HepG2 (cell line): ENCODE data around the gene NR1H2. TPM values are rescaled to one million over a fixed set of nuclear protein-coding genes. Genes with fewer than 3 reads are reported as not detected.
A peak's percentile ranks its signal among the peaks of the same experiment; 100 is the strongest.

Experiments used
- BCLAF1 ChIP-seq: fragments of 450-650 bp; IDR thresholded peaks from 2 replicates; pipeline ENCODE4 v1.6.1; 2017; ENCODE audit warnings: mild to moderate bottlenecking
- CREB1 ChIP-seq, 2 experiments: fragments of 450-650 bp in 1 of 2; IDR thresholded peaks; 2 replicates each; pipeline ENCODE4 v1.6.1; 2016 to 2017; ENCODE audit warnings: control low read depth in 1 of 2, mild to moderate bottlenecking in 1 of 2, missing compliant biosample characterization in 1 of 2, missing genetic modification characterization in 1 of 2
- FLYWCH1 ChIP-seq: sonication (generic); formaldehyde crosslinking; IDR thresholded peaks from 2 replicates; pipeline ENCODE4 v1.8.1; 2023; ENCODE audit warnings: mild to moderate bottlenecking, missing genetic modification reagents
- HDAC1 ChIP-seq: sonication (generic); formaldehyde crosslinking; IDR thresholded peaks from 2 replicates; pipeline ENCODE4 v1.5.1; 2020; ENCODE audit warnings: mild to moderate bottlenecking, missing genetic modification reagents
- IKZF4 ChIP-seq: sonication (generic); formaldehyde crosslinking; IDR thresholded peaks from 2 replicates; pipeline ENCODE4 v1.5.1; 2020; ENCODE audit warnings: borderline replicate concordance, mild to moderate bottlenecking, low read depth, missing genetic modification reagents; ENCODE audit errors: not compliant biosample characterization
- KDM5A ChIP-seq: fragments of 200-600 bp; sonication (generic); IDR thresholded peaks from 2 replicates; pipeline ENCODE4 v1.7.0; 2018; ENCODE audit warnings: antibody characterized with exemption, mild to moderate bottlenecking, low read length, borderline replicate concordance
- MED8 ChIP-seq: sonication (generic); formaldehyde crosslinking; IDR thresholded peaks from 2 replicates; pipeline ENCODE4 v1.8.1; 2023; ENCODE audit warnings: mild to moderate bottlenecking, missing genetic modification reagents; ENCODE audit not compliant: insufficient replicate concordance
- MYNN ChIP-seq: sonication (generic); formaldehyde crosslinking; IDR thresholded peaks from 2 replicates; pipeline ENCODE4 v1.4.0; 2020; ENCODE audit warnings: mild to moderate bottlenecking, low read depth, missing genetic modification reagents
- POLR2AphosphoS5 ChIP-seq: IDR thresholded peaks from 2 replicates; pipeline ENCODE4 v1.6.1; 2012; ENCODE audit warnings: low read depth, low read length
- SOX6 ChIP-seq, 2 experiments: fragments of 450-650 bp in 1 of 2; sonication (generic) in 1 of 2; formaldehyde crosslinking in 1 of 2; IDR thresholded peaks; 2 replicates each; pipeline versions ENCODE4 v1.4.0 to v1.6.1; 2017 to 2020; ENCODE audit warnings: antibody characterized with exemption in 1 of 2, mild to moderate bottlenecking in 1 of 2, missing genetic modification reagents in 1 of 2
- ZMYM4 ChIP-seq: sonication (generic); formaldehyde crosslinking; IDR thresholded peaks from 2 replicates; pipeline ENCODE4 v1.8.1; 2023; ENCODE audit warnings: mild to moderate bottlenecking, missing genetic modification reagents
- ZNF207 ChIP-seq: fragments of 450-650 bp; IDR thresholded peaks from 2 replicates; pipeline ENCODE4 v1.6.1; 2016; ENCODE audit warnings: antibody characterized with exemption, borderline replicate concordance
- ZNF234 ChIP-seq: sonication (generic); formaldehyde crosslinking; conservative IDR thresholded peaks from 2 replicates; pipeline ENCODE4 v1.5.1; 2020; ENCODE audit warnings: mild to moderate bottlenecking, missing genetic modification reagents
- ZNF816 ChIP-seq: sonication (generic); formaldehyde crosslinking; IDR thresholded peaks from 2 replicates; pipeline ENCODE4 v1.8.0; 2022; ENCODE audit warnings: missing genetic modification reagents, mild to moderate bottlenecking, borderline replicate concordance
- ZSCAN31 ChIP-seq: sonication (generic); formaldehyde crosslinking; IDR thresholded peaks from 2 replicates; pipeline ENCODE4 v1.5.0; 2020; ENCODE audit warnings: low read depth, mild to moderate bottlenecking, missing genetic modification reagents
- polyA plus RNA-seq, 8 experiments: library from polyadenylated mRNA; depleted of rRNA in 3 of 8; stranded (reverse) in 7 of 8; unstranded in 1 of 8; fragments of >200 nt; fragmentation: Illumina TruSeq in 4 of 8; extraction: Trizol in 4 of 8; gene quantifications; 2 replicates each; pipeline versions ENCODE4 v1.2.1 to v1.2.3, GENCODE V29; 2011 to 2016; ENCODE audit warnings: low read depth in 4 of 8, missing spikeins in 1 of 8, mixed read lengths in 1 of 8; ENCODE audit not compliant: insufficient read depth in 1 of 8
- total RNA-seq, 5 experiments: library from RNA; depleted of rRNA; stranded (reverse); fragments of >200 nt; fragmentation: Illumina TruSeq; extraction: Trizol; gene quantifications; 2 replicates each; pipeline ENCODE4 v1.2.3, GENCODE V29; 2016; ENCODE audit warnings: low read depth in 1 of 5
- TF ChIP-seq, protein P1 (sequence below): sonication (generic); formaldehyde crosslinking; IDR thresholded peaks from 2 replicates; pipeline ENCODE4 v1.5.0; 2020; ENCODE audit warnings: mild to moderate bottlenecking, missing genetic modification reagents
- TF ChIP-seq, protein P2 (sequence below): IDR thresholded peaks from 2 replicates; pipeline ENCODE4 v1.4.0; 2020; ENCODE audit warnings: mild to moderate bottlenecking, missing genetic modification reagents

The NR1H2 gene
- total and polyA plus RNA-seq, 2 of the 13 experiments (the other 11 are each of a cell fraction or from before 2014, with no cell fraction given), result 10.3 to 13.5 TPM

DNA sequence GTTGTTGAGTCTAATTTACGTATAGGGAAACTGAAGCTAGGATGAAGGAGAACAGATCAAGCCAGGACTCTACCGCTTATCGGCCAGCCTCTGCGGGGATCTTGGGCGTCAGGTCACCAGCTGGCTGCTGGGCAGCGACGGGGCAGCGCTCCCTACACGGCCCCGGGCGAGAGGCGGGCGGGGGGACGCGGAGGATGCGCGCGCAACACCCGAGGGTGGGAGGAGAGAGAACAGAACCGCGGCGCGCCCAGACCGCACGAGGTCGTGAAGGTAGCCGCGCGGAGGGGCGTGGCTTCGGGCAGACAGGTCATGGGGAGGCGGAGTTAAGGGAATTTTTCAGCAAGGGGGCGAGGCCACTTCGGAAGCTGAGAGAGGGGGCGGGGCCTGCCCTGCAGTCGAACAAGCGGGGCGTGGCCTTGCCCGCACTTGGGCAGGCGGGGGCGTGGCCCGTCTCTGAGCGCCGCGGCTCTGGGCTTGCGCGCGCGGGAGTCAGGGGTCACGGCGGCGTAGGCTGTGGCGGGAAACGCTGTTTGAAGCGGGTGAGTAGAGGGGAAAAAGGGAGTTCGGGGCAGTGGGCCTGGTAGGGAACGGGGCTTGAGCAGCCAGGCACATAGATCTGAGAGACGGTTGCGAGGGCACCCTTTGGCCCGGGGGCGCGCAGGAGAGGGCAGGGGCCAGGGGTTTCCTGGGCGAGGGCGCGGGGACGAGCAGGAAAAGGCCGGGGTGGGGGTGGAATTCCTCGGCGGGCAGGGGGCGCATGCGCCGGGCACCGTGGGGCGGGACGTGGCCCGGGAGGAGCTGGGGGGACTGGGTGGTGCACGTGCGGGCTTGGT, 7.8 kb downstream of the NR1H2 start, which contains the start of gene POLD1 (continued):
- no peak for TF ChIP-seq BCLAF1
- TF ChIP-seq, protein P1, sequence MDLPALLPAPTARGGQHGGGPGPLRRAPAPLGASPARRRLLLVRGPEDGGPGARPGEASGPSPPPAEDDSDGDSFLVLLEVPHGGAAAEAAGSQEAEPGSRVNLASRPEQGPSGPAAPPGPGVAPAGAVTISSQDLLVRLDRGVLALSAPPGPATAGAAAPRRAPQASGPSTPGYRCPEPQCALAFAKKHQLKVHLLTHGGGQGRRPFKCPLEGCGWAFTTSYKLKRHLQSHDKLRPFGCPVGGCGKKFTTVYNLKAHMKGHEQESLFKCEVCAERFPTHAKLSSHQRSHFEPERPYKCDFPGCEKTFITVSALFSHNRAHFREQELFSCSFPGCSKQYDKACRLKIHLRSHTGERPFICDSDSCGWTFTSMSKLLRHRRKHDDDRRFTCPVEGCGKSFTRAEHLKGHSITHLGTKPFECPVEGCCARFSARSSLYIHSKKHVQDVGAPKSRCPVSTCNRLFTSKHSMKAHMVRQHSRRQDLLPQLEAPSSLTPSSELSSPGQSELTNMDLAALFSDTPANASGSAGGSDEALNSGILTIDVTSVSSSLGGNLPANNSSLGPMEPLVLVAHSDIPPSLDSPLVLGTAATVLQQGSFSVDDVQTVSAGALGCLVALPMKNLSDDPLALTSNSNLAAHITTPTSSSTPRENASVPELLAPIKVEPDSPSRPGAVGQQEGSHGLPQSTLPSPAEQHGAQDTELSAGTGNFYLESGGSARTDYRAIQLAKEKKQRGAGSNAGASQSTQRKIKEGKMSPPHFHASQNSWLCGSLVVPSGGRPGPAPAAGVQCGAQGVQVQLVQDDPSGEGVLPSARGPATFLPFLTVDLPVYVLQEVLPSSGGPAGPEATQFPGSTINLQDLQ (CRISPR knock-in tag), result no peak
- peak; percentile 85; the same call in 1 of the 2 replicates for TF ChIP-seq KDM5A
- TF ChIP-seq ZMYM4, result peak; percentile 13; the same call in 1 of the 2 replicates
- no peak for TF ChIP-seq ZNF207
- 0 out of 2 replicates have a peak, but pooled peaks have one; percentile 11 for TF ChIP-seq ZSCAN31 (CRISPR knock-in tag)
- TF ChIP-seq HDAC1 (CRISPR knock-in tag), result peak; percentile 90
- no peak for TF ChIP-seq FLYWCH1 (CRISPR knock-in tag)
- no peak for TF ChIP-seq MYNN (CRISPR knock-in tag)
- peak; percentile 72 for TF ChIP-seq POLR2AphosphoS5
- TF ChIP-seq MED8 (CRISPR knock-in tag), result no peak
- no peak for TF ChIP-seq ZNF234 (CRISPR knock-in tag)
- TF ChIP-seq SOX6 (IDR thresholded peaks at IDR 0.05), result no peak
- peak; percentile 17; the same call in 1 of the 2 replicates for TF ChIP-seq SOX6 (CRISPR knock-in tag; IDR thresholded peaks at IDR 0.05)
- TF ChIP-seq ZNF816 (CRISPR knock-in tag), result peak; percentile 91; the same call in 1 of the 2 replicates
- TF ChIP-seq, protein P2, sequence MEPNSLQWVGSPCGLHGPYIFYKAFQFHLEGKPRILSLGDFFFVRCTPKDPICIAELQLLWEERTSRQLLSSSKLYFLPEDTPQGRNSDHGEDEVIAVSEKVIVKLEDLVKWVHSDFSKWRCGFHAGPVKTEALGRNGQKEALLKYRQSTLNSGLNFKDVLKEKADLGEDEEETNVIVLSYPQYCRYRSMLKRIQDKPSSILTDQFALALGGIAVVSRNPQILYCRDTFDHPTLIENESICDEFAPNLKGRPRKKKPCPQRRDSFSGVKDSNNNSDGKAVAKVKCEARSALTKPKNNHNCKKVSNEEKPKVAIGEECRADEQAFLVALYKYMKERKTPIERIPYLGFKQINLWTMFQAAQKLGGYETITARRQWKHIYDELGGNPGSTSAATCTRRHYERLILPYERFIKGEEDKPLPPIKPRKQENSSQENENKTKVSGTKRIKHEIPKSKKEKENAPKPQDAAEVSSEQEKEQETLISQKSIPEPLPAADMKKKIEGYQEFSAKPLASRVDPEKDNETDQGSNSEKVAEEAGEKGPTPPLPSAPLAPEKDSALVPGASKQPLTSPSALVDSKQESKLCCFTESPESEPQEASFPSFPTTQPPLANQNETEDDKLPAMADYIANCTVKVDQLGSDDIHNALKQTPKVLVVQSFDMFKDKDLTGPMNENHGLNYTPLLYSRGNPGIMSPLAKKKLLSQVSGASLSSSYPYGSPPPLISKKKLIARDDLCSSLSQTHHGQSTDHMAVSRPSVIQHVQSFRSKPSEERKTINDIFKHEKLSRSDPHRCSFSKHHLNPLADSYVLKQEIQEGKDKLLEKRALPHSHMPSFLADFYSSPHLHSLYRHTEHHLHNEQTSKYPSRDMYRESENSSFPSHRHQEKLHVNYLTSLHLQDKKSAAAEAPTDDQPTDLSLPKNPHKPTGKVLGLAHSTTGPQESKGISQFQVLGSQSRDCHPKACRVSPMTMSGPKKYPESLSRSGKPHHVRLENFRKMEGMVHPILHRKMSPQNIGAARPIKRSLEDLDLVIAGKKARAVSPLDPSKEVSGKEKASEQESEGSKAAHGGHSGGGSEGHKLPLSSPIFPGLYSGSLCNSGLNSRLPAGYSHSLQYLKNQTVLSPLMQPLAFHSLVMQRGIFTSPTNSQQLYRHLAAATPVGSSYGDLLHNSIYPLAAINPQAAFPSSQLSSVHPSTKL (CRISPR knock-in tag), result no peak; the same call in 1 of the 2 replicates
- peak; percentile 60; the same call in 1 of the 2 replicates for TF ChIP-seq CREB1 (IDR thresholded peaks at IDR 0.05)
- no peak for TF ChIP-seq CREB1 (CRISPR knock-in tag; IDR thresholded peaks at IDR 0.05)
- TF ChIP-seq IKZF4 (CRISPR knock-in tag), result peak; percentile 81
